Panc1 (cell line): ENCODE data around the gene ATP5F1D. TPM values are rescaled to one million over a fixed set of nuclear protein-coding genes. Genes with fewer than 3 reads are reported as not detected.
A peak's percentile ranks its signal among the peaks of the same experiment; 100 is the strongest.

Experiments used
- ATAC-seq: fragments of 200-7000 bp; cut with Tn5 transposase; 2 replicates; pipeline ENCODE4 v1.9.1; 2020; ENCODE audit warnings: mild to moderate bottlenecking, moderate library complexity
- BruUV-seq: library from RNA; stranded (reverse); fragments of 400-500 nt; replicated peaks from 2 replicates; lab custom pipeline; 2021; lab: Mats Ljungman, UMichigan
- CTCF ChIA-PET: fragments of 300-600 bp; sonication (Branson Sonifier 250); formaldehyde crosslinking; loops from one replicate; lab custom pipeline; 2022; ENCODE audit warnings: antibody characterized with exemption; lab: Charles Lee
- POLR2A ChIA-PET: fragments of 300-600 bp; sonication (Branson Sonifier 250); formaldehyde crosslinking; loops from one replicate; lab custom pipeline; 2022; ENCODE audit warnings: antibody characterized with exemption; lab: Charles Lee
- DNase-seq: peaks from one replicate; pipeline ENCODE4 v3.0.0-alpha.2; 2010; ENCODE audit warnings: low read depth, low spot score
- H3K27ac ChIP-seq: 2 replicates; pipeline ENCODE4 v1.5.1; 2011; ENCODE audit warnings: mild to moderate bottlenecking, low read length, inconsistent platforms
- H3K27me3 ChIP-seq: fragments of 200-500 bp; sonication (Bioruptor generic); 2 replicates; pipeline ENCODE4 v1.6.0; 2014; ENCODE audit warnings: low read length, inconsistent platforms; ENCODE audit not compliant: control insufficient read depth, insufficient read depth
- H3K36me3 ChIP-seq: fragments of 200-500 bp; sonication (Bioruptor generic); 2 replicates; pipeline ENCODE4 v1.5.1; 2014; ENCODE audit warnings: inconsistent platforms, mild to moderate bottlenecking, low read length, moderate library complexity; ENCODE audit not compliant: control insufficient read depth, insufficient read depth
- H3K4me1 ChIP-seq: 2 replicates; pipeline ENCODE4 v1.5.1; 2011; ENCODE audit warnings: inconsistent platforms, mild to moderate bottlenecking, low read length, moderate library complexity; ENCODE audit not compliant: control insufficient read depth, insufficient read depth
- H3K4me3 ChIP-seq, 2 experiments: 2 replicates each; pipeline ENCODE4 v1.5.1; 2011 to 2012; ENCODE audit warnings: low read depth in 2 of 2, low read length in 2 of 2, mild to moderate bottlenecking in 2 of 2, inconsistent platforms in 1 of 2, moderate library complexity in 1 of 2
- H3K9me3 ChIP-seq: fragments of 200-500 bp; sonication (Bioruptor generic); 2 replicates; pipeline ENCODE4 v1.5.1; 2014; ENCODE audit warnings: low read depth, mild to moderate bottlenecking, inconsistent platforms, low read length, moderate library complexity; ENCODE audit not compliant: control insufficient read depth, insufficient read depth
- POLR2AphosphoS5 ChIP-seq: IDR thresholded peaks from 2 replicates; pipeline ENCODE4 v1.6.1; 2012; ENCODE audit warnings: mild to moderate bottlenecking, low read depth, low read length, moderate library complexity
- SIN3A ChIP-seq: IDR thresholded peaks from 2 replicates; pipeline ENCODE4 v1.6.1; 2012; ENCODE audit warnings: low read depth, mild to moderate bottlenecking, low read length, moderate library complexity, borderline replicate concordance; ENCODE audit not compliant: insufficient read depth
- TCF7L2 ChIP-seq: IDR thresholded peaks from 2 replicates; pipeline ENCODE4 v1.6.1; 2011; ENCODE audit warnings: mild to moderate bottlenecking, low read depth, low read length, inconsistent platforms
- in situ Hi-C: cut with HindIII; loops from 2 replicates; pipeline ENCODE4 v1.10.0; 2016; ENCODE audit warnings: low sequenced_read_pairs, low pct_unique_long_range_greater_than_20kb
- intact Hi-C: fragments of 100-400 bp; cut with micrococcal nuclease; formaldehyde crosslinking; loops from one replicate; pipeline ENCODE4 v1.10.0; 2022; ENCODE audit not compliant: unreplicated experiment
- total RNA-seq: library from RNA; stranded (reverse); gene quantifications from one replicate; pipeline ENCODE4 v1.2.1, GENCODE V29; 2021; ENCODE audit not compliant: unreplicated experiment
- TF ChIP-seq, protein P1 (sequence below), 2 experiments: IDR thresholded peaks; 2 replicates each; pipeline ENCODE4 v1.6.1; 2011 to 2012; ENCODE audit warnings: low read depth in 2 of 2, control low read depth in 1 of 2, low read length in 1 of 2, mild to moderate bottlenecking in 1 of 2, moderate library complexity in 1 of 2; ENCODE audit not compliant: insufficient read depth in 1 of 2
- TF ChIP-seq, protein P2 (sequence below): fragments of 450-650 bp; IDR thresholded peaks from 2 replicates; pipeline ENCODE4 v1.5.1; 2017; ENCODE audit warnings: mild to moderate bottlenecking

ATP5F1D gene
- total RNA-seq, 1 experiment from 2014 or later, result 218 TPM

- H3K4me1 ChIP-seq, result peaks cover 44% of the 10 kb centered on the region
- no peak for DNase-seq
- ChIA-PET CTCF (no interaction called here), POLR2A (no interaction called here)
- no peak for TF ChIP-seq TCF7L2
- TF ChIP-seq SIN3A, result no peak
- TF ChIP-seq POLR2AphosphoS5, result no peak
- TF ChIP-seq, protein P1, sequence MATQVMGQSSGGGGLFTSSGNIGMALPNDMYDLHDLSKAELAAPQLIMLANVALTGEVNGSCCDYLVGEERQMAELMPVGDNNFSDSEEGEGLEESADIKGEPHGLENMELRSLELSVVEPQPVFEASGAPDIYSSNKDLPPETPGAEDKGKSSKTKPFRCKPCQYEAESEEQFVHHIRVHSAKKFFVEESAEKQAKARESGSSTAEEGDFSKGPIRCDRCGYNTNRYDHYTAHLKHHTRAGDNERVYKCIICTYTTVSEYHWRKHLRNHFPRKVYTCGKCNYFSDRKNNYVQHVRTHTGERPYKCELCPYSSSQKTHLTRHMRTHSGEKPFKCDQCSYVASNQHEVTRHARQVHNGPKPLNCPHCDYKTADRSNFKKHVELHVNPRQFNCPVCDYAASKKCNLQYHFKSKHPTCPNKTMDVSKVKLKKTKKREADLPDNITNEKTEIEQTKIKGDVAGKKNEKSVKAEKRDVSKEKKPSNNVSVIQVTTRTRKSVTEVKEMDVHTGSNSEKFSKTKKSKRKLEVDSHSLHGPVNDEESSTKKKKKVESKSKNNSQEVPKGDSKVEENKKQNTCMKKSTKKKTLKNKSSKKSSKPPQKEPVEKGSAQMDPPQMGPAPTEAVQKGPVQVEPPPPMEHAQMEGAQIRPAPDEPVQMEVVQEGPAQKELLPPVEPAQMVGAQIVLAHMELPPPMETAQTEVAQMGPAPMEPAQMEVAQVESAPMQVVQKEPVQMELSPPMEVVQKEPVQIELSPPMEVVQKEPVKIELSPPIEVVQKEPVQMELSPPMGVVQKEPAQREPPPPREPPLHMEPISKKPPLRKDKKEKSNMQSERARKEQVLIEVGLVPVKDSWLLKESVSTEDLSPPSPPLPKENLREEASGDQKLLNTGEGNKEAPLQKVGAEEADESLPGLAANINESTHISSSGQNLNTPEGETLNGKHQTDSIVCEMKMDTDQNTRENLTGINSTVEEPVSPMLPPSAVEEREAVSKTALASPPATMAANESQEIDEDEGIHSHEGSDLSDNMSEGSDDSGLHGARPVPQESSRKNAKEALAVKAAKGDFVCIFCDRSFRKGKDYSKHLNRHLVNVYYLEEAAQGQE (IDR thresholded peaks at IDR 0.05; ENCODE audit: insufficient read depth in 1 of 2, low read depth in 2 of 2, low read length in 1 of 2), result no peak
- TF ChIP-seq, protein P2, sequence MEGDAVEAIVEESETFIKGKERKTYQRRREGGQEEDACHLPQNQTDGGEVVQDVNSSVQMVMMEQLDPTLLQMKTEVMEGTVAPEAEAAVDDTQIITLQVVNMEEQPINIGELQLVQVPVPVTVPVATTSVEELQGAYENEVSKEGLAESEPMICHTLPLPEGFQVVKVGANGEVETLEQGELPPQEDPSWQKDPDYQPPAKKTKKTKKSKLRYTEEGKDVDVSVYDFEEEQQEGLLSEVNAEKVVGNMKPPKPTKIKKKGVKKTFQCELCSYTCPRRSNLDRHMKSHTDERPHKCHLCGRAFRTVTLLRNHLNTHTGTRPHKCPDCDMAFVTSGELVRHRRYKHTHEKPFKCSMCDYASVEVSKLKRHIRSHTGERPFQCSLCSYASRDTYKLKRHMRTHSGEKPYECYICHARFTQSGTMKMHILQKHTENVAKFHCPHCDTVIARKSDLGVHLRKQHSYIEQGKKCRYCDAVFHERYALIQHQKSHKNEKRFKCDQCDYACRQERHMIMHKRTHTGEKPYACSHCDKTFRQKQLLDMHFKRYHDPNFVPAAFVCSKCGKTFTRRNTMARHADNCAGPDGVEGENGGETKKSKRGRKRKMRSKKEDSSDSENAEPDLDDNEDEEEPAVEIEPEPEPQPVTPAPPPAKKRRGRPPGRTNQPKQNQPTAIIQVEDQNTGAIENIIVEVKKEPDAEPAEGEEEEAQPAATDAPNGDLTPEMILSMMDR, result no peak
- in situ Hi-C loops, result no loop called here
- BruUV-seq, result no TSS peak
- no peaks in the 10 kb centered on the region for H3K9me3 ChIP-seq
- intact Hi-C loops, result no loop called here
- no peaks in the 10 kb centered on the region for H3K36me3 ChIP-seq
- no peak for ATAC-seq
- H3K4me3 ChIP-seq, result no peak overlapping the region
- peak overlapping the region; percentile 45; the same call in 1 of the 2 replicates for H3K27ac ChIP-seq
- H3K27me3 ChIP-seq, result no peaks in the 10 kb centered on the region
Measured at GRCh38 chr19:1216756-1217155, 24.8 kb upstream of the ATP5F1D start.

DNA sequence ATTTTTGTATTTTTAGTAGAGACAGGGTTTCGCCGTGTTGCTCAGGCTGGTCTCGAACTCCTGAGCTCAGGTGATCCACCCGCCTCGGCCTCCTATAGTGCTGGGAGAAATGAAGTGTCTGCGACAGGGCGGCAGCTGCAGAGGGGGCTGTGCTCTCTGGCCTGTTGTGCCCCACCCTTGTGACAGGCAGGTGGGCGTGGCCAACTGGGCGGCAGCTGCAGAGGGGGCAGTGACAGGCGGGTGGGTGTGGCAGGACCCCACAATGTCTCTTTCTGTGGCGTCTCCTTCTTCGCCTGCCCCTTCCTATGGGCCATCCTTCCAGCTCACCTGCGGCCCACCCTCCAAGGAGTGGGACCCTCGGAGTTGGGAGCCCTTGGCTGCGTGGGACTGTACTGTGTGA lies 24.2 kb upstream of the ATP5F1D start:
- no TSS peak for BruUV-seq
- Histone ChIP-seq H3K4me3 (no peak overlapping the region), H3K27ac (no peak overlapping the region; the same call in 1 of the 2 replicates), H3K4me1 (peaks cover 39% of the 10 kb centered on the region), H3K9me3 (no peaks in the 10 kb centered on the region), H3K36me3 (no peaks in the 10 kb centered on the region), H3K27me3 (no peaks in the 10 kb centered on the region)
- intact Hi-C loops, result no loop called here
- DNase-seq (no peak), ATAC-seq (no peak)
- ChIA-PET CTCF (no interaction called here), POLR2A (no interaction called here)
- in situ Hi-C loops, result no loop called here
- TF ChIP-seq, protein P1 (IDR thresholded peaks at IDR 0.05; ENCODE audit: insufficient read depth in 1 of 2, low read depth in 2 of 2, low read length in 1 of 2), result no peak
- TF ChIP-seq SIN3A (no peak), POLR2AphosphoS5 (no peak), TCF7L2 (no peak)
- TF ChIP-seq, protein P2, result no peak
